Measurements from ENCODE around the gene ABCC10.
"Not testable (repeated sequence)": the region's sequence is repeated elsewhere in the genome, so short reads cannot be mapped to it uniquely, and the experiment has no call there.

The ABCC10 gene

DNA sequence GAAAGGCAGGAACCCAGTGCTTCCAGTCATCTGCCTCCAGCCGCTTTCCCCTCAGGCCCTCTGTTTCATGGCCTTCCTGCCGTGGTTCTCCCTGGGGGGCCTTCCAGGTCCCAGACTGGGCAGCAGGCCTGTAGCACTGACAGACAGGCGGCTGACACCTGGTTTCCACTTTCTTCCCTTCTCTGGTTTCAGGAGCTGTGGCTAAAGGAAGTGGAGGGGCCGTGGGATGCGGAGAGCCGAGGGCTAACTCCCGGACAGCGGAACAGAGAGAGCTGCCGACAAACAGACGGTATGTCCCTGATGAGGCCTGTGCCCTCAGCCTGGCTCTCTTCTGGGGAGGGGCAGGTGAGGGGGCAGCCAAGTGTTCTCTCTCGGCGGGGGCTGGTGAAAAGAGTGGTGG, 70.3 kb downstream of the ABCC10 start:
- Histone ChIP-seq H3K4me3 (ENCODE audit: low read depth, low read length, poor library complexity, severe bottlenecking) (no peak overlapping the region), H4K20me1 (ENCODE audit: insufficient read depth, low read length) (no peaks in the 10 kb centered on the region), H3K4me1 (ENCODE audit: insufficient read depth, low read length, severe bottlenecking) (peaks cover 5% of the 10 kb centered on the region), H3K9me3 (ENCODE audit: low read length) (no peaks in the 10 kb centered on the region), H3K4me2 (ENCODE audit: low read length) (no peak overlapping the region), H3K9ac (ENCODE audit: low read length) (no peak overlapping the region), H2AFZ (ENCODE audit: low read length) (no peak overlapping the region), H3K27ac (ENCODE audit: low read depth, low read length, poor library complexity, severe bottlenecking) (no peak overlapping the region), H3F3A (ENCODE audit: insufficient read depth, low read length) (no peaks in the 10 kb centered on the region), H3K27me3 (ENCODE audit: insufficient read depth, low read length) (no peaks in the 10 kb centered on the region), H3K79me2 (ENCODE audit: insufficient read depth, low read length) (no peaks in the 10 kb centered on the region), H3K36me3 (ENCODE audit: insufficient read depth, low read length) (peaks cover 24% of the 10 kb centered on the region; the same call in 1 of the 2 replicates), H3K9me2 (ENCODE audit: low read depth, low read length) (no peaks in the 10 kb centered on the region)
- TF ChIP-seq EZH2 (IDR thresholded peaks at IDR 0.05; ENCODE audit: borderline replicate concordance, low read length) = no peak
- TF ChIP-seq, protein P1, sequence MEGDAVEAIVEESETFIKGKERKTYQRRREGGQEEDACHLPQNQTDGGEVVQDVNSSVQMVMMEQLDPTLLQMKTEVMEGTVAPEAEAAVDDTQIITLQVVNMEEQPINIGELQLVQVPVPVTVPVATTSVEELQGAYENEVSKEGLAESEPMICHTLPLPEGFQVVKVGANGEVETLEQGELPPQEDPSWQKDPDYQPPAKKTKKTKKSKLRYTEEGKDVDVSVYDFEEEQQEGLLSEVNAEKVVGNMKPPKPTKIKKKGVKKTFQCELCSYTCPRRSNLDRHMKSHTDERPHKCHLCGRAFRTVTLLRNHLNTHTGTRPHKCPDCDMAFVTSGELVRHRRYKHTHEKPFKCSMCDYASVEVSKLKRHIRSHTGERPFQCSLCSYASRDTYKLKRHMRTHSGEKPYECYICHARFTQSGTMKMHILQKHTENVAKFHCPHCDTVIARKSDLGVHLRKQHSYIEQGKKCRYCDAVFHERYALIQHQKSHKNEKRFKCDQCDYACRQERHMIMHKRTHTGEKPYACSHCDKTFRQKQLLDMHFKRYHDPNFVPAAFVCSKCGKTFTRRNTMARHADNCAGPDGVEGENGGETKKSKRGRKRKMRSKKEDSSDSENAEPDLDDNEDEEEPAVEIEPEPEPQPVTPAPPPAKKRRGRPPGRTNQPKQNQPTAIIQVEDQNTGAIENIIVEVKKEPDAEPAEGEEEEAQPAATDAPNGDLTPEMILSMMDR (IDR thresholded peaks at IDR 0.05; ENCODE audit: low read length) = no peak

DNA sequence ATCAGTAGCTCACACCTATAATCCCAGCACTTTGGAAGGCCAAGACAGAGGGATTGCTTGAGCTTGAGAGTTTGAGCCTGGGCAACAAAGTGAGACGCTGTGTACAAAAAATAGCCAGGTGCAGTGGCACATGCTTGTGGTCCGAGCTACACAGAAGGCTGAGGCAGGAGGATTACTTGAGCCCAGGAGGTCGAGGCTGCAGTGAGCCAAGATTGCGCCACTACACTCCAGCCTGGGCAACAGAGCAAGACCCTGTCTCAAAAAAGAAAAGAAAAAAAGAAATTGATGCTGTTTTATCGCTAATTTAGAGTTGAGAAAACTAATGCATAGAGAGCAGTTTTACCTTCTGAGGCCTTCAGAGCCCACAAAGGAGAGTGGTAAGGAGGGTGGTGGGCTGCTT, 71.0 kb downstream of the ABCC10 start:
- not testable (repeated sequence) for H3K9me2 ChIP-seq (ENCODE audit: low read depth, low read length); H3K27ac ChIP-seq (ENCODE audit: low read depth, low read length, poor library complexity, severe bottlenecking); H4K20me1 ChIP-seq (ENCODE audit: insufficient read depth, low read length); H2AFZ ChIP-seq (ENCODE audit: low read length); H3K4me2 ChIP-seq (ENCODE audit: low read length); H3K27me3 ChIP-seq (ENCODE audit: insufficient read depth, low read length); H3K4me1 ChIP-seq (ENCODE audit: insufficient read depth, low read length, severe bottlenecking); H3K9me3 ChIP-seq (ENCODE audit: low read length); H3F3A ChIP-seq (ENCODE audit: insufficient read depth, low read length); H3K4me3 ChIP-seq (ENCODE audit: low read depth, low read length, poor library complexity, severe bottlenecking); H3K9ac ChIP-seq (ENCODE audit: low read length); H3K79me2 ChIP-seq (ENCODE audit: insufficient read depth, low read length)
- peaks cover 28% of the 10 kb centered on the region; the same call in 1 of the 2 replicates for H3K36me3 ChIP-seq (ENCODE audit: insufficient read depth, low read length)

DNA sequence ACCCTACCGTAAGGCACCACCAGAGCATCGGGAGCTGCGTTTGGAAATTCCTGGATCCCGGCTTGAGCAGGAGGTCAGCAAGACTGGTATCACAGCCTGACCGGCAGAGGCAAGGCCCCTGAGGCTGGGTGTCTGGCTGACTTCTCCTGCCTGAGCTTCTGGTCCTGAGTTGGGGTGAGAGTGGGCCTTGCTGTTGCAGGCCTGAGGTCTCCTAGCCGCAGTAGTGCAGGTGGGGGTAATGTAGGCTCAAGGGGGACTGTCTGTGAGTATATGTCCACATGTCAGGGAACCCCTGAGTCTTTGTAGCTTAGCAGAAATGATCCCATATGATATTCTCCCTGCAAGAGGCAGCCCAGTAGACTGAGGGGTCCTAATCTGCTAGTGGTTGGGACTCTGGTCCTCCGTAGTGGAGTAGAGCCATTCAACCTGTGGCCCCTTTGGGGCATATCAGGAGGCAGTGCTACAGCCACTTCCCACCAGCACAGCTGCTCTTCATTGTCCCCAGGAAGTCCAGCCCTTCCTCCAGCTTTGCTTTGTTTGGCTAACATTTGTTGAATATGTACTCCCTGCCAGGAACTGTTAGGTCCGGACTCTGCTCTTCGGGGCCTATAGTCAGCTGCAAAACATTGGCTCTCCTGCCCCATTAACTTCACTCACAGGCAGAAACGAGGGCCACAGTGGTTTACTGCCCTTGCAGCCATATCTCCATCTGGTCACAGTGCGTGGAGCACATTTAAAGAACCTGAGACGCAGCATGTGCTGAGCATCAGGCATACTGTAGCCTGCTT, 71.9 kb downstream of the ABCC10 start:
- Histone ChIP-seq H3K9me3 (ENCODE audit: low read length) (no peaks in the 10 kb centered on the region), H3F3A (ENCODE audit: insufficient read depth, low read length) (no peaks in the 10 kb centered on the region), H3K27ac (ENCODE audit: low read depth, low read length, poor library complexity, severe bottlenecking) (no peak overlapping the region), H3K9me2 (ENCODE audit: low read depth, low read length) (no peaks in the 10 kb centered on the region), H3K4me2 (ENCODE audit: low read length) (no peak overlapping the region), H3K9ac (ENCODE audit: low read length) (no peak overlapping the region), H3K4me1 (ENCODE audit: insufficient read depth, low read length, severe bottlenecking) (no peaks in the 10 kb centered on the region), H3K79me2 (ENCODE audit: insufficient read depth, low read length) (no peaks in the 10 kb centered on the region), H4K20me1 (ENCODE audit: insufficient read depth, low read length) (no peaks in the 10 kb centered on the region), H3K36me3 (ENCODE audit: insufficient read depth, low read length) (peaks cover 32% of the 10 kb centered on the region; the same call in 1 of the 2 replicates), H3K27me3 (ENCODE audit: insufficient read depth, low read length) (no peaks in the 10 kb centered on the region), H2AFZ (ENCODE audit: low read length) (no peak overlapping the region), H3K4me3 (ENCODE audit: low read depth, low read length, poor library complexity, severe bottlenecking) (no peak overlapping the region)
- TF ChIP-seq, protein P1 (IDR thresholded peaks at IDR 0.05; ENCODE audit: low read length) = no peak
- TF ChIP-seq EZH2 (IDR thresholded peaks at IDR 0.05; ENCODE audit: borderline replicate concordance, low read length) = no peak

All from OCI-LY1 (cell line).